HepG2 (cell line): Measurements from ENCODE around the gene LYST. TPM values are rescaled to one million over a fixed set of nuclear protein-coding genes. Genes with fewer than 3 reads are reported as not detected.

Source experiments
- ATAC-seq: fragments of 200-7000 bp; cut with Tn5 transposase; 3 replicates; pipeline ENCODE4 v1.9.1; 2020; ENCODE audit warnings: mild to moderate bottlenecking, moderate library complexity
- BruUV-seq: library from RNA; stranded (reverse); fragments of 400-500 nt; replicated peaks from 2 replicates; lab custom pipeline; 2021; lab: Mats Ljungman, UMichigan
- CTCF ChIA-PET: fragments of 300-600 bp; formaldehyde crosslinking; extraction: SDS; loops from one replicate; lab custom pipeline; 2021; ENCODE audit warnings: low total read pairs, inconsistent platforms, low intra/inter-chr PET ratio; lab: Yijun Ruan, JAX
- POLR2A ChIA-PET: fragments of 350-600 bp; sonication (Branson Sonifier 250); formaldehyde crosslinking; loops from one replicate; lab custom pipeline; 2020; ENCODE audit warnings: antibody characterized with exemption, inconsistent platforms; lab: Yijun Ruan, JAX
- DNase-seq: peaks from one replicate; pipeline ENCODE4 v3.0.0-alpha.2; 2015; ENCODE audit warnings: low spot score
- FAIRE-seq: peaks from 3 replicates; lab custom pipeline; 2011; peaks lifted over from hg19 to GRCh38; lab: Jason Lieb, UNC
- H2AFZ ChIP-seq: one replicate; pipeline ENCODE4 v1.6.1; 2011; ENCODE audit warnings: low read length, inconsistent platforms
- H3K27ac ChIP-seq: fragments of 300-600 bp; 3 replicates; pipeline ENCODE4 v1.8.0; 2011; ENCODE audit warnings: mixed run types, mild to moderate bottlenecking, mixed read lengths, low read length, inconsistent platforms; ENCODE audit not compliant: insufficient read depth; ENCODE audit errors: extremely low read length
- H3K27me3 ChIP-seq, 2 experiments: fragments of 200-600 bp in 1 of 2; 2 replicates in 1 of 2; 3 replicates in 1 of 2; pipeline versions ENCODE4 v1.6.0 to v1.8.0; 2011; ENCODE audit warnings: low read length in 2 of 2, mild to moderate bottlenecking in 2 of 2, moderate library complexity in 2 of 2, inconsistent platforms in 1 of 2; ENCODE audit not compliant: insufficient read depth in 2 of 2, control insufficient read depth in 1 of 2
- H3K36me3 ChIP-seq, 2 experiments: fragments of 200-600 bp in 1 of 2; replicated peaks in 1 of 2; 2 replicates in 1 of 2; 3 replicates in 1 of 2; pipeline versions ENCODE4 v1.5.1 to v1.8.0; 2011; ENCODE audit warnings: low read length in 2 of 2, inconsistent platforms in 1 of 2; ENCODE audit not compliant: insufficient read depth in 2 of 2, control insufficient read depth in 1 of 2
- H3K4me1 ChIP-seq: 2 replicates; pipeline ENCODE4 v1.5.1; 2012; ENCODE audit warnings: low read length, inconsistent platforms; ENCODE audit not compliant: insufficient read depth
- H3K4me2 ChIP-seq: 2 replicates; pipeline ENCODE4 v1.6.0; 2011; ENCODE audit warnings: low read depth, low read length, inconsistent platforms
- H3K4me3 ChIP-seq, 3 experiments: fragments of 200-600 bp in 1 of 3; sonication (generic), shearing (Covaris generic) in 1 of 3; replicated peaks in 1 of 3; 2 replicates each; pipeline ENCODE4 v1.5.1; 2011 to 2016; ENCODE audit warnings: low read length in 3 of 3, inconsistent platforms in 2 of 3, low read depth in 2 of 3, mild to moderate bottlenecking in 2 of 3, control low read depth in 1 of 3, mixed read lengths in 1 of 3; ENCODE audit not compliant: insufficient read depth in 1 of 3
- H3K79me2 ChIP-seq: one replicate; pipeline ENCODE4 v1.6.1; 2011; ENCODE audit warnings: low read length, inconsistent platforms; ENCODE audit not compliant: insufficient read depth
- H3K9ac ChIP-seq: 2 replicates; pipeline ENCODE4 v1.6.0; 2011; ENCODE audit warnings: mild to moderate bottlenecking, low read depth, low read length, inconsistent platforms; ENCODE audit not compliant: insufficient read depth
- H3K9me3 ChIP-seq: 2 replicates; pipeline ENCODE4 v1.5.1; 2012; ENCODE audit warnings: mild to moderate bottlenecking, low read length
- H4K20me1 ChIP-seq: 2 replicates; pipeline ENCODE4 v1.6.0; 2011; ENCODE audit warnings: inconsistent platforms, mild to moderate bottlenecking, low read length, moderate library complexity; ENCODE audit not compliant: insufficient read depth
- ATF7 ChIP-seq, 2 experiments: fragments of 450-650 bp in 1 of 2; sonication (generic) in 1 of 2; formaldehyde crosslinking in 1 of 2; IDR thresholded peaks; 2 replicates each; pipeline versions ENCODE4 v1.4.0 to v1.6.1; 2016 to 2020; ENCODE audit warnings: antibody characterized with exemption in 1 of 2, mild to moderate bottlenecking in 1 of 2, missing genetic modification reagents in 1 of 2
- ELF3 ChIP-seq: IDR thresholded peaks from 2 replicates; pipeline ENCODE4 v1.6.1; 2016; ENCODE audit warnings: missing genetic modification reagents, missing compliant biosample characterization
- MAFK ChIP-seq, 2 experiments: IDR thresholded peaks in 1 of 2; conservative IDR thresholded peaks in 1 of 2; 2 replicates each; pipeline ENCODE4 v1.6.1; 2011; ENCODE audit warnings: improper control_type of control experiment in 2 of 2, low read length in 2 of 2
- NFE2 ChIP-seq: sonication (generic); formaldehyde crosslinking; IDR thresholded peaks from 2 replicates; pipeline ENCODE4 v1.4.0; 2020; ENCODE audit warnings: missing genetic modification reagents
- NFRKB ChIP-seq: fragments of 450-650 bp; IDR thresholded peaks from 2 replicates; pipeline ENCODE4 v1.6.1; 2017
- TGIF2 ChIP-seq: IDR thresholded peaks from 2 replicates; pipeline ENCODE4 v1.6.1; 2016; ENCODE audit warnings: control low read depth, missing compliant biosample characterization
- ZEB1 ChIP-seq: IDR thresholded peaks from 2 replicates; pipeline ENCODE4 v1.6.1; 2012; ENCODE audit warnings: mild to moderate bottlenecking, low read depth, inconsistent platforms; ENCODE audit not compliant: insufficient replicate concordance
- ZMYM4 ChIP-seq: sonication (generic); formaldehyde crosslinking; IDR thresholded peaks from 2 replicates; pipeline ENCODE4 v1.8.1; 2023; ENCODE audit warnings: mild to moderate bottlenecking, missing genetic modification reagents
- ZNF564 ChIP-seq: sonication (generic); formaldehyde crosslinking; IDR thresholded peaks from 2 replicates; pipeline ENCODE4 v1.8.1; 2023; ENCODE audit warnings: mild to moderate bottlenecking, missing genetic modification reagents
- ZNF724P ChIP-seq: sonication (generic); formaldehyde crosslinking; IDR thresholded peaks from 2 replicates; pipeline ENCODE4 v1.8.0; 2022; ENCODE audit warnings: missing genetic modification reagents, borderline replicate concordance
- ZNF816 ChIP-seq: sonication (generic); formaldehyde crosslinking; IDR thresholded peaks from 2 replicates; pipeline ENCODE4 v1.8.0; 2022; ENCODE audit warnings: missing genetic modification reagents, mild to moderate bottlenecking, borderline replicate concordance
- WGBS: methylation state at CpG from one replicate; pipeline ENCODE4 v1.1.6; 2017; ENCODE audit warnings: low lambda C conversion rate; 5-methylcytosine and 5-hydroxymethylcytosine counted together
- in situ Hi-C: cut with HindIII; loops from 2 replicates; pipeline ENCODE4 v1.10.0; 2017; ENCODE audit warnings: low pct_unique_long_range_greater_than_20kb; ENCODE audit not compliant: extremely low pct_ligation_motif_present
- intact Hi-C: fragments of 100-400 bp; cut with micrococcal nuclease; formaldehyde crosslinking; loops from one replicate; pipeline ENCODE4 v1.10.0; 2022; ENCODE audit not compliant: unreplicated experiment
- polyA plus RNA-seq, 8 experiments: library from polyadenylated mRNA; depleted of rRNA in 3 of 8; stranded (reverse) in 7 of 8; unstranded in 1 of 8; fragments of >200 nt; fragmentation: Illumina TruSeq in 4 of 8; extraction: Trizol in 4 of 8; gene quantifications; 2 replicates each; pipeline versions ENCODE4 v1.2.1 to v1.2.3, GENCODE V29; 2011 to 2016; ENCODE audit warnings: low read depth in 4 of 8, missing spikeins in 1 of 8, mixed read lengths in 1 of 8; ENCODE audit not compliant: insufficient read depth in 1 of 8
- total RNA-seq, 5 experiments: library from RNA; depleted of rRNA; stranded (reverse); fragments of >200 nt; fragmentation: Illumina TruSeq; extraction: Trizol; gene quantifications; 2 replicates each; pipeline ENCODE4 v1.2.3, GENCODE V29; 2016; ENCODE audit warnings: low read depth in 1 of 5
- TF ChIP-seq, protein P1 (sequence below): sonication (generic); formaldehyde crosslinking; IDR thresholded peaks from 2 replicates; pipeline ENCODE4 v1.4.0; 2020; ENCODE audit warnings: missing genetic modification reagents
- TF ChIP-seq, protein P2 (sequence below): sonication (generic); formaldehyde crosslinking; IDR thresholded peaks from 2 replicates; pipeline ENCODE4 v1.5.1; 2020; ENCODE audit warnings: mild to moderate bottlenecking, missing genetic modification reagents, moderate library complexity
- TF ChIP-seq, protein P3 (sequence below): IDR thresholded peaks from 2 replicates; pipeline ENCODE4 v1.6.1; 2016; ENCODE audit warnings: mild to moderate bottlenecking

The LYST gene
- total and polyA plus RNA-seq, 2 of the 13 experiments (the other 11 are each of a cell fraction or from before 2014, with no cell fraction given), result 0.91 to 2.5 TPM

DNA sequence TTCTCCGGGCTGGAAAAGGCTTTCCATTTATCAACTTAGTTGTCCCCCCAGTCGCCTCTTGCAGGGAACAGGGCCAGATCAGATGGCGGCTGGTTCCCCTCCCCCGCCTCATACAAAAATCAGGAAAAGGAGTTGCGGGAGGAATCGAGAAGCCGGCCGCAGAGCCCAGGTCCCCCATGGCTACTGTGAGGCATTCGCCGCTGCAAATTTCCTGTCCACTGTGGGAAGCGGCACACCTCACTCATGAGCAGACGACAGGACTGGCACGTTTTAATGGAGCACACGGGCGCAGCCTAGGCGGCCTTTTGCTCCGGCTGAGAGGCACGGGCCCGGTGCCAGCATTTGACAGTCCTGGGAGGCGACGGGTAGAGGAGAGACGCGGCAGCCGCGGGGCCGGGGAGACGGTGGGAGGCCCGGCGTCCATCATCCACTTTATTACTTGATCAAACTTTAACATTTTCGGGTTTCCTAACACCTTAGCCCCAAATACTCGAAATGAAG lies 218.2 kb downstream of the LYST start:
- in situ Hi-C loops, result no loop called here
- peak overlapping the region; percentile 97 for H3K4me2 ChIP-seq
- TF ChIP-seq ZNF816 (CRISPR knock-in tag), result no peak
- peak; percentile 0; the same call in 1 of the 2 replicates for TF ChIP-seq TGIF2 (CRISPR knock-in tag)
- TF ChIP-seq, protein P1, sequence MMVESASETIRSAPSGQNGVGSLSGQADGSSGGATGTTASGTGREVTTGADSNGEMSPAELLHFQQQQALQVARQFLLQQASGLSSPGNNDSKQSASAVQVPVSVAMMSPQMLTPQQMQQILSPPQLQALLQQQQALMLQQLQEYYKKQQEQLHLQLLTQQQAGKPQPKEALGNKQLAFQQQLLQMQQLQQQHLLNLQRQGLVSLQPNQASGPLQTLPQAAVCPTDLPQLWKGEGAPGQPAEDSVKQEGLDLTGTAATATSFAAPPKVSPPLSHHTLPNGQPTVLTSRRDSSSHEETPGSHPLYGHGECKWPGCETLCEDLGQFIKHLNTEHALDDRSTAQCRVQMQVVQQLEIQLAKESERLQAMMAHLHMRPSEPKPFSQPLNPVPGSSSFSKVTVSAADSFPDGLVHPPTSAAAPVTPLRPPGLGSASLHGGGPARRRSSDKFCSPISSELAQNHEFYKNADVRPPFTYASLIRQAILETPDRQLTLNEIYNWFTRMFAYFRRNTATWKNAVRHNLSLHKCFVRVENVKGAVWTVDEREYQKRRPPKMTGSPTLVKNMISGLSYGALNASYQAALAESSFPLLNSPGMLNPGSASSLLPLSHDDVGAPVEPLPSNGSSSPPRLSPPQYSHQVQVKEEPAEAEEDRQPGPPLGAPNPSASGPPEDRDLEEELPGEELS (CRISPR knock-in tag), result no peak
- no peak for TF ChIP-seq NFE2 (CRISPR knock-in tag)
- TF ChIP-seq, protein P2, sequence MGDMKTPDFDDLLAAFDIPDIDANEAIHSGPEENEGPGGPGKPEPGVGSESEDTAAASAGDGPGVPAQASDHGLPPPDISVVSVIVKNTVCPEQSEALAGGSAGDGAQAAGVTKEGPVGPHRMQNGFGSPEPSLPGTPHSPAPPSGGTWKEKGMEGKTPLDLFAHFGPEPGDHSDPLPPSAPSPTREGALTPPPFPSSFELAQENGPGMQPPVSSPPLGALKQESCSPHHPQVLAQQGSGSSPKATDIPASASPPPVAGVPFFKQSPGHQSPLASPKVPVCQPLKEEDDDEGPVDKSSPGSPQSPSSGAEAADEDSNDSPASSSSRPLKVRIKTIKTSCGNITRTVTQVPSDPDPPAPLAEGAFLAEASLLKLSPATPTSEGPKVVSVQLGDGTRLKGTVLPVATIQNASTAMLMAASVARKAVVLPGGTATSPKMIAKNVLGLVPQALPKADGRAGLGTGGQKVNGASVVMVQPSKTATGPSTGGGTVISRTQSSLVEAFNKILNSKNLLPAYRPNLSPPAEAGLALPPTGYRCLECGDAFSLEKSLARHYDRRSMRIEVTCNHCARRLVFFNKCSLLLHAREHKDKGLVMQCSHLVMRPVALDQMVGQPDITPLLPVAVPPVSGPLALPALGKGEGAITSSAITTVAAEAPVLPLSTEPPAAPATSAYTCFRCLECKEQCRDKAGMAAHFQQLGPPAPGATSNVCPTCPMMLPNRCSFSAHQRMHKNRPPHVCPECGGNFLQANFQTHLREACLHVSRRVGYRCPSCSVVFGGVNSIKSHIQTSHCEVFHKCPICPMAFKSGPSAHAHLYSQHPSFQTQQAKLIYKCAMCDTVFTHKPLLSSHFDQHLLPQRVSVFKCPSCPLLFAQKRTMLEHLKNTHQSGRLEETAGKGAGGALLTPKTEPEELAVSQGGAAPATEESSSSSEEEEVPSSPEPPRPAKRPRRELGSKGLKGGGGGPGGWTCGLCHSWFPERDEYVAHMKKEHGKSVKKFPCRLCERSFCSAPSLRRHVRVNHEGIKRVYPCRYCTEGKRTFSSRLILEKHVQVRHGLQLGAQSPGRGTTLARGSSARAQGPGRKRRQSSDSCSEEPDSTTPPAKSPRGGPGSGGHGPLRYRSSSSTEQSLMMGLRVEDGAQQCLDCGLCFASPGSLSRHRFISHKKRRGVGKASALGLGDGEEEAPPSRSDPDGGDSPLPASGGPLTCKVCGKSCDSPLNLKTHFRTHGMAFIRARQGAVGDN (CRISPR knock-in tag), result peak; percentile 54; the same call in 1 of the 2 replicates
- no peak for TF ChIP-seq ZEB1
- TF ChIP-seq ELF3 (CRISPR knock-in tag), result 0 out of 2 replicates have a peak, but pooled peaks have one; percentile 23
- peak; percentile 14; the same call in 1 of the 2 replicates for TF ChIP-seq ZMYM4 (CRISPR knock-in tag)
- TF ChIP-seq ZNF564 (CRISPR knock-in tag), result no peak
- TF ChIP-seq, protein P3, sequence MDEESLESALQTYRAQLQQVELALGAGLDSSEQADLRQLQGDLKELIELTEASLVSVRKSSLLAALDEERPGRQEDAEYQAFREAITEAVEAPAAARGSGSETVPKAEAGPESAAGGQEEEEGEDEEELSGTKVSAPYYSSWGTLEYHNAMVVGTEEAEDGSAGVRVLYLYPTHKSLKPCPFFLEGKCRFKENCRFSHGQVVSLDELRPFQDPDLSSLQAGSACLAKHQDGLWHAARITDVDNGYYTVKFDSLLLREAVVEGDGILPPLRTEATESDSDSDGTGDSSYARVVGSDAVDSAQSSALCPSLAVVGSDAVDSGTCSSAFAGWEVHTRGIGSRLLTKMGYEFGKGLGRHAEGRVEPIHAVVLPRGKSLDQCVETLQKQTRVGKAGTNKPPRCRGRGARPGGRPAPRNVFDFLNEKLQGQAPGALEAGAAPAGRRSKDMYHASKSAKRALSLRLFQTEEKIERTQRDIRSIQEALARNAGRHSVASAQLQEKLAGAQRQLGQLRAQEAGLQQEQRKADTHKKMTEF (CRISPR knock-in tag), result no peak
- no peak for TF ChIP-seq NFRKB
- no peak for TF ChIP-seq MAFK (conservative IDR thresholded peaks at IDR 0.05 in 1 of 2, IDR thresholded peaks at IDR 0.05 in 1 of 2; ENCODE audit: low read length in 2 of 2)
- TF ChIP-seq ATF7 (IDR thresholded peaks at IDR 0.05), result no peak
- no peak for TF ChIP-seq ATF7 (CRISPR knock-in tag; IDR thresholded peaks at IDR 0.05)
- no peak for TF ChIP-seq ZNF724P (CRISPR knock-in tag)

More for the DNA sequence above, 218.2 kb downstream of the LYST start:
- H3K79me2 ChIP-seq, result peaks cover 54% of the 10 kb centered on the region
- peak overlapping the region; percentile 81 for H3K9ac ChIP-seq
- peaks cover 26% of the 10 kb centered on the region; the same call in 1 of the 2 replicates for H4K20me1 ChIP-seq
- no peak for FAIRE-seq
- CTCF ChIA-PET, result no interaction called here
- POLR2A ChIA-PET, result interaction anchor here (1.0 to 3.1 kb wide), 5 partner anchors 9 to 240 kb away, joined by 3 to 13 read pairs (median 6); partner anchors contain the start of gene B3GALNT2
- peak overlapping the region; percentile 87 for H3K27ac ChIP-seq
- H3K4me1 ChIP-seq, result peaks cover 60% of the 10 kb centered on the region
- no peaks in the 10 kb centered on the region for H3K27me3 ChIP-seq
- intact Hi-C loops, result loop anchor here (2.0 kb wide), 2 partner anchors 34 to 50 kb away; no protein-coding TSS in a partner anchor
- 6% methylated on average over 6 of the region's 31 CpGs for WGBS
- H2AFZ ChIP-seq, result no peak overlapping the region
- no peaks in the 10 kb centered on the region for H3K9me3 ChIP-seq
- H3K36me3 ChIP-seq, result peaks cover 2 to 4% of the 10 kb centered on the region in 2 experiments; a peak in 2 of 5 replicates
- peak overlapping the region; percentile 72 to 88 (median 78) for H3K4me3 ChIP-seq
- DNase-seq, result no peak
- peak; percentile 27 for ATAC-seq
- TSS peak; percentile 35 for BruUV-seq
